Hepatocyte (in vitro differentiated cells): ENCODE data around the gene ATXN10.

Experiments
- EZH2phosphoT487 ChIP-seq: fragments of 200-600 bp; sonication (generic); IDR thresholded peaks from one replicate; pipeline ENCODE4 v1.6.1; 2018; ENCODE audit warnings: antibody characterized with exemption, mild to moderate bottlenecking, low read depth, moderate library complexity; ENCODE audit not compliant: unreplicated experiment, severe bottlenecking
- TF ChIP-seq, protein P1 (sequence below): fragments of 200-600 bp; sonication (generic); IDR thresholded peaks from 2 replicates; pipeline ENCODE4 v1.5.1; 2016; ENCODE audit warnings: antibody characterized with exemption, mild to moderate bottlenecking; ENCODE audit not compliant: poor library complexity

DNA sequence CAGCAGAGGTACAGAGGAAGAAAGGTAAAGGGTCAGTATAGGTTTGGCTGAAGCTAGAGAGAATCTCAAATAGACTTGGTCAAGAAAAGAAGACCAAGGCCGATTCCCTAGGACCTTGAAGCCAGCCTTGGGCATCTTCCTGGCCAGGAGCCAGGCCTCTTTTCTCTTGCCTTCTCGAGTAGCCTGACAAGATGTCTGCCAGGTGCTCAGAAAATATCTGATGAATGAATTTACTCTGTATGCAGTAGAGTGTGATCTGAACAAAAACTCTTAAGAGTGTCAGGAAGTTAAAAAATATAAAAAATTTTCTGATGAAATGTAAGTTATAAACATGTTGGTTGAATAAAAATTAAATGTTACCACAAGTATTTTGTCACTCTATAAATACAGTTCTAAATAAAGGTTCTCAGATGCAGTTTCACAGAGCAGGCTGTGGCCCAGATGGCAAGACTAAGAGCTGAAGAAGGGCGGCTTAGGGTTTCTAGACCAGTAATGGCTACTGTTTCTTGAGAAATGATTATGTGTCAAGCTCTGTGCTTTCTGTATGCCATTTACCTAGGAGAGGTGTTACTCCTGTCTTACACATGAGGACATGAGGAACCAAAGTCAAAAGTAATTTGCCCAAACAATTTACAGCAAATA is 98.1 kb downstream of the ATXN10 start:
- TF ChIP-seq, protein P1, sequence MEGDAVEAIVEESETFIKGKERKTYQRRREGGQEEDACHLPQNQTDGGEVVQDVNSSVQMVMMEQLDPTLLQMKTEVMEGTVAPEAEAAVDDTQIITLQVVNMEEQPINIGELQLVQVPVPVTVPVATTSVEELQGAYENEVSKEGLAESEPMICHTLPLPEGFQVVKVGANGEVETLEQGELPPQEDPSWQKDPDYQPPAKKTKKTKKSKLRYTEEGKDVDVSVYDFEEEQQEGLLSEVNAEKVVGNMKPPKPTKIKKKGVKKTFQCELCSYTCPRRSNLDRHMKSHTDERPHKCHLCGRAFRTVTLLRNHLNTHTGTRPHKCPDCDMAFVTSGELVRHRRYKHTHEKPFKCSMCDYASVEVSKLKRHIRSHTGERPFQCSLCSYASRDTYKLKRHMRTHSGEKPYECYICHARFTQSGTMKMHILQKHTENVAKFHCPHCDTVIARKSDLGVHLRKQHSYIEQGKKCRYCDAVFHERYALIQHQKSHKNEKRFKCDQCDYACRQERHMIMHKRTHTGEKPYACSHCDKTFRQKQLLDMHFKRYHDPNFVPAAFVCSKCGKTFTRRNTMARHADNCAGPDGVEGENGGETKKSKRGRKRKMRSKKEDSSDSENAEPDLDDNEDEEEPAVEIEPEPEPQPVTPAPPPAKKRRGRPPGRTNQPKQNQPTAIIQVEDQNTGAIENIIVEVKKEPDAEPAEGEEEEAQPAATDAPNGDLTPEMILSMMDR = no peak
- no peak for TF ChIP-seq EZH2phosphoT487
